IMR-90 (cell line): ENCODE measurements around the gene PHOSPHO2. TPM values are rescaled to one million over a fixed set of nuclear protein-coding genes. Genes with fewer than 3 reads are reported as not detected.

Source experiments
- ATAC-seq: fragments of 200-7000 bp; cut with Tn5 transposase; 2 replicates; pipeline ENCODE4 v1.9.1; 2020; ENCODE audit warnings: low read depth, mild to moderate bottlenecking, moderate library complexity
- BruUV-seq: library from RNA; stranded (reverse); fragments of 400-500 nt; replicated peaks from 2 replicates; lab custom pipeline; 2021; lab: Mats Ljungman, UMichigan
- CTCF ChIA-PET: fragments of 300-600 bp; formaldehyde crosslinking; extraction: SDS; loops from one replicate; lab custom pipeline; 2021; ENCODE audit warnings: antibody characterized with exemption; lab: Yijun Ruan, JAX
- POLR2A ChIA-PET: fragments of 300-600 bp; sonication (Branson Sonifier 250); formaldehyde crosslinking; loops from one replicate; lab custom pipeline; 2022; ENCODE audit warnings: antibody characterized with exemption; ENCODE audit not compliant: unreplicated experiment; lab: Charles Lee
- DNase-seq: peaks from one replicate; pipeline ENCODE4 v3.0.0; 2013
- H2AFZ ChIP-seq: replicated peaks from 2 replicates; pipeline ENCODE3; 2013; ENCODE audit warnings: low read length, mild to moderate bottlenecking; ENCODE audit not compliant: poor library complexity
- H2AK5ac ChIP-seq: 2 replicates; pipeline ENCODE4 v1.6.1; 2013; ENCODE audit warnings: low read depth, low read length, inconsistent platforms
- H2AK9ac ChIP-seq: replicated peaks from 2 replicates; pipeline ENCODE3; 2013; ENCODE audit warnings: mild to moderate bottlenecking, low read depth, low read length, moderate library complexity; ENCODE audit not compliant: poor library complexity
- H2BK120ac ChIP-seq: 2 replicates; pipeline ENCODE4 v1.6.1; 2013; ENCODE audit warnings: low read depth, low read length, inconsistent platforms
- H2BK15ac ChIP-seq: 3 replicates; pipeline ENCODE4 v1.6.1; 2013; ENCODE audit warnings: low read depth, low read length, inconsistent platforms
- H2BK20ac ChIP-seq: 2 replicates; pipeline ENCODE4 v1.6.1; 2013; ENCODE audit warnings: low read depth, mild to moderate bottlenecking, inconsistent platforms, low read length, moderate library complexity
- H2BK5ac ChIP-seq: 2 replicates; pipeline ENCODE4 v1.6.1; 2013; ENCODE audit warnings: mild to moderate bottlenecking, low read depth, low read length, inconsistent platforms; ENCODE audit not compliant: poor library complexity, severe bottlenecking
- H3K14ac ChIP-seq: replicated peaks from 2 replicates; pipeline ENCODE4 v1.6.1; 2013; ENCODE audit warnings: low read depth, low read length, inconsistent platforms
- H3K18ac ChIP-seq: 2 replicates; pipeline ENCODE4 v1.6.1; 2013; ENCODE audit warnings: low read depth, low read length, control low read depth
- H3K23ac ChIP-seq: 2 replicates; pipeline ENCODE4 v1.6.1; 2013; ENCODE audit warnings: low read depth, low read length, inconsistent platforms
- H3K27ac ChIP-seq: 2 replicates; pipeline ENCODE4 v1.5.1; 2013; ENCODE audit warnings: mild to moderate bottlenecking, control low read depth, low read length; ENCODE audit not compliant: insufficient read depth
- H3K27me3 ChIP-seq: 2 replicates; pipeline ENCODE4 v1.6.1; 2013; ENCODE audit warnings: low read length; ENCODE audit not compliant: control insufficient read depth, insufficient read depth
- H3K36me3 ChIP-seq: 2 replicates; pipeline ENCODE4 v1.6.1; 2013; ENCODE audit warnings: low read length, mixed read lengths; ENCODE audit not compliant: control insufficient read depth, insufficient read depth
- H3K4ac ChIP-seq: 2 replicates; pipeline ENCODE4 v1.6.1; 2013; ENCODE audit warnings: low read depth, low read length, inconsistent platforms
- H3K4me1 ChIP-seq: 2 replicates; pipeline ENCODE4 v1.6.1; 2013; ENCODE audit warnings: low read length, mixed read lengths; ENCODE audit not compliant: control insufficient read depth, insufficient read depth
- H3K4me2 ChIP-seq: 2 replicates; pipeline ENCODE4 v1.6.1; 2013; ENCODE audit warnings: low read depth, mild to moderate bottlenecking, control low read depth, low read length, moderate library complexity
- H3K4me3 ChIP-seq: 2 replicates; pipeline ENCODE4 v1.5.1; 2013; ENCODE audit warnings: low read depth, mild to moderate bottlenecking, control low read depth, low read length, moderate library complexity; ENCODE audit not compliant: insufficient read depth
- H3K56ac ChIP-seq: 2 replicates; pipeline ENCODE4 v1.6.1; 2013; ENCODE audit warnings: low read length, inconsistent platforms; ENCODE audit not compliant: insufficient read depth; ENCODE audit errors: extremely low read depth
- H3K79me1 ChIP-seq, 2 experiments: 2 replicates each; pipeline ENCODE4 v1.6.1; 2013; ENCODE audit warnings: low read length in 2 of 2, inconsistent platforms in 1 of 2, low read depth in 1 of 2
- H3K9ac ChIP-seq: 2 replicates; pipeline ENCODE4 v1.6.1; 2013; ENCODE audit warnings: low read depth, low read length, control low read depth
- H3K9me1 ChIP-seq: 2 replicates; pipeline ENCODE4 v1.6.1; 2013; ENCODE audit warnings: low read length, inconsistent platforms; ENCODE audit not compliant: insufficient read depth
- H3K9me3 ChIP-seq: 2 replicates; pipeline ENCODE4 v1.6.1; 2013; ENCODE audit warnings: low read length; ENCODE audit not compliant: control insufficient read depth, insufficient read depth
- H4K20me1 ChIP-seq: 2 replicates; pipeline ENCODE4 v1.6.1; 2013; ENCODE audit warnings: low read length, inconsistent platforms; ENCODE audit not compliant: insufficient read depth
- H4K5ac ChIP-seq: 2 replicates; pipeline ENCODE4 v1.6.1; 2013; ENCODE audit warnings: mild to moderate bottlenecking, low read depth, low read length, control low read depth
- H4K8ac ChIP-seq, 2 experiments: 2 replicates each; pipeline ENCODE4 v1.6.1; 2013; ENCODE audit warnings: low read depth in 2 of 2, low read length in 2 of 2, control low read depth in 1 of 2, inconsistent platforms in 1 of 2
- H4K91ac ChIP-seq: 2 replicates; pipeline ENCODE4 v1.6.1; 2013; ENCODE audit warnings: low read depth, low read length, inconsistent platforms; ENCODE audit not compliant: insufficient read depth
- RAD21 ChIP-seq: IDR thresholded peaks from 2 replicates; pipeline ENCODE4 v1.6.1; 2012; ENCODE audit warnings: low read length, improper control_type of control experiment
- WGBS, 2 experiments: methylation state at CpG; one replicate each; pipeline versions ENCODE4 v1.1.5 to v1.1.7; 2013; ENCODE audit warnings: missing lambda C conversion rate in 2 of 2; ENCODE audit not compliant: insufficient read length in 1 of 2; ENCODE audit errors: extremely low coverage in 2 of 2; 5-methylcytosine and 5-hydroxymethylcytosine counted together
- dilution Hi-C: fragments of 300-500 bp; cut with HindIII; formaldehyde crosslinking; loops from one replicate; pipeline ENCODE4 v1.14.3; 2018; ENCODE audit warnings: low sequenced_read_pairs; ENCODE audit not compliant: unreplicated experiment
- in situ Hi-C: fragments of 300-500 bp; cut with MboI; formaldehyde crosslinking; loops from 3 replicates; pipeline ENCODE4 v1.14.3; 2019; ENCODE audit warnings: low sequenced_read_pairs, inconsistent platforms, mixed read lengths
- intact Hi-C: fragments of 100-400 bp; cut with micrococcal nuclease; formaldehyde crosslinking; loops from 2 replicates; pipeline ENCODE4 v1.10.0; 2022
- polyA plus RNA-seq, 3 experiments: library from polyadenylated mRNA; depleted of rRNA; stranded (reverse); fragments of >200 nt; gene quantifications; 2 replicates each; pipeline ENCODE4 v1.2.3, GENCODE V29; 2012; ENCODE audit warnings: low replicate concordance in 1 of 3
- total RNA-seq: library from RNA; depleted of rRNA; stranded (reverse); fragments of >200 nt; gene quantifications from 2 replicates; pipeline ENCODE4 v1.2.3, GENCODE V29; 2012

The PHOSPHO2 gene
- total and polyA plus RNA-seq, 2 of the 4 experiments (the other 2 are of a cell fraction): 0.48 to 0.54 TPM

- Histone ChIP-seq H4K5ac (no peak overlapping the region), H2AFZ (no peak overlapping the region), H3K4me1 (no peaks in the 10 kb centered on the region), H3K79me1 (no peaks in the 10 kb centered on the region), H3K9ac (no peak overlapping the region), H3K9me3 (no peaks in the 10 kb centered on the region), H3K27me3 (no peaks in the 10 kb centered on the region; the same call in 1 of the 2 replicates), H3K18ac (no peak overlapping the region), H2BK5ac (no peak overlapping the region), H2BK15ac (no peak overlapping the region), H3K4me3 (no peak overlapping the region), H2BK20ac (no peak overlapping the region), H3K23ac (no peak overlapping the region), H2BK120ac (no peak overlapping the region), H3K9me1 (no peaks in the 10 kb centered on the region), H3K14ac (no peak overlapping the region), H4K91ac (no peak overlapping the region), H3K56ac (no peak overlapping the region), H3K27ac (no peak overlapping the region), H4K20me1 (no peaks in the 10 kb centered on the region), H3K4me2 (no peak overlapping the region), H4K8ac (no peak overlapping the region), H2AK9ac (no peak overlapping the region), H2AK5ac (no peak overlapping the region), H3K36me3 (no peaks in the 10 kb centered on the region), H3K4ac (no peak overlapping the region)
- in situ Hi-C loops (no loop called here), dilution Hi-C loops (no loop called here), intact Hi-C loops (no loop called here)
- ChIA-PET POLR2A (no interaction called here), CTCF (no interaction called here)
- BruUV-seq: no TSS peak
- whole genome bisulfite sequencing, 2 experiments: 93% methylated on average over 2 of the region's 5 CpGs; no CpG with 5 or more reads in 1 of the 2 experiments
- no peak for TF ChIP-seq RAD21
- no peak for ATAC-seq
- no peak for DNase-seq
Observed at GRCh38 chr2:169727065-169727464, 32.8 kb downstream of the PHOSPHO2 start.
